ENCODE measurements around the gene SYVN1.

Gene SYVN1

GRCh38 chr11:65111159-65111743 is 23.1 kb downstream of the SYVN1 start:
- no peak overlapping the region for H3K4me3 ChIP-seq (ENCODE audit: low read length)
- H3K27me3 ChIP-seq (ENCODE audit: control insufficient read depth, insufficient read depth, low read length) = no peaks in the 10 kb centered on the region
- DNase-seq (ENCODE audit: low read depth, low spot score) = no peak
- no peak overlapping the region for H3K27ac ChIP-seq (ENCODE audit: low read length)
- no peaks in the 10 kb centered on the region for H3K9me3 ChIP-seq (ENCODE audit: control insufficient read depth, insufficient read depth, low read length)
- no CpG with 5 or more reads among the region's 31 CpGs for WGBS (ENCODE audit: insufficient coverage, insufficient read length)
- peaks cover 23% of the 10 kb centered on the region; the same call in 1 of the 2 replicates for H3K36me3 ChIP-seq (ENCODE audit: control insufficient read depth, insufficient read depth, low read length)
- H3K4me1 ChIP-seq (ENCODE audit: control insufficient read depth, insufficient read depth, low read length) = peaks cover 2% of the 10 kb centered on the region

GRCh38 chr11:65110354-65110861 is 23.9 kb downstream of the SYVN1 start:
- Histone ChIP-seq H3K4me3 (ENCODE audit: low read length) (no peak overlapping the region), H3K27me3 (ENCODE audit: control insufficient read depth, insufficient read depth, low read length) (no peaks in the 10 kb centered on the region)

GRCh38 chr11:65109231-65110198 is 24.8 kb downstream of the SYVN1 start:
- Histone ChIP-seq H3K4me1 (ENCODE audit: control insufficient read depth, insufficient read depth, low read length) (peaks cover 2% of the 10 kb centered on the region), H3K27me3 (ENCODE audit: control insufficient read depth, insufficient read depth, low read length) (no peaks in the 10 kb centered on the region), H3K9me3 (ENCODE audit: control insufficient read depth, insufficient read depth, low read length) (no peaks in the 10 kb centered on the region), H3K36me3 (ENCODE audit: control insufficient read depth, insufficient read depth, low read length) (peaks cover 19% of the 10 kb centered on the region; the same call in 1 of the 2 replicates), H3K27ac (ENCODE audit: low read length) (no peak overlapping the region), H3K4me3 (ENCODE audit: low read length) (no peak overlapping the region)
- WGBS (ENCODE audit: insufficient coverage, insufficient read length) = no CpG with 5 or more reads among the region's 36 CpGs
- DNase-seq (ENCODE audit: low read depth, low spot score) = no peak

More at GRCh38 chr11:65110354-65110861, 23.9 kb downstream of the SYVN1 start:
- no peak for DNase-seq (ENCODE audit: low read depth, low spot score)
- Histone ChIP-seq H3K4me1 (ENCODE audit: control insufficient read depth, insufficient read depth, low read length) (peaks cover 2% of the 10 kb centered on the region), H3K36me3 (ENCODE audit: control insufficient read depth, insufficient read depth, low read length) (peaks cover 20% of the 10 kb centered on the region; the same call in 1 of the 2 replicates), H3K27ac (ENCODE audit: low read length) (no peak overlapping the region), H3K9me3 (ENCODE audit: control insufficient read depth, insufficient read depth, low read length) (no peaks in the 10 kb centered on the region)
- no CpG with 5 or more reads among the region's 18 CpGs for WGBS (ENCODE audit: insufficient coverage, insufficient read length)

GRCh38 chr11:65108469-65109123 is 25.7 kb downstream of the SYVN1 start:
- Histone ChIP-seq H3K4me1 (ENCODE audit: control insufficient read depth, insufficient read depth, low read length) (peaks cover 2% of the 10 kb centered on the region), H3K36me3 (ENCODE audit: control insufficient read depth, insufficient read depth, low read length) (peaks cover 19% of the 10 kb centered on the region; the same call in 1 of the 2 replicates), H3K27ac (ENCODE audit: low read length) (no peak overlapping the region), H3K27me3 (ENCODE audit: control insufficient read depth, insufficient read depth, low read length) (no peaks in the 10 kb centered on the region), H3K4me3 (ENCODE audit: low read length) (no peak overlapping the region), H3K9me3 (ENCODE audit: control insufficient read depth, insufficient read depth, low read length) (no peaks in the 10 kb centered on the region)
- no peak for DNase-seq (ENCODE audit: low read depth, low spot score)
- WGBS (ENCODE audit: insufficient coverage, insufficient read length) = no CpG with 5 or more reads among the region's 38 CpGs

- Histone ChIP-seq H3K4me1 (ENCODE audit: control insufficient read depth, insufficient read depth, low read length) (peaks cover 2% of the 10 kb centered on the region), H3K27ac (ENCODE audit: low read length) (no peak overlapping the region), H3K27me3 (ENCODE audit: control insufficient read depth, insufficient read depth, low read length) (no peaks in the 10 kb centered on the region), H3K9me3 (ENCODE audit: control insufficient read depth, insufficient read depth, low read length) (no peaks in the 10 kb centered on the region), H3K36me3 (ENCODE audit: control insufficient read depth, insufficient read depth, low read length) (peaks cover 19% of the 10 kb centered on the region; the same call in 1 of the 2 replicates), H3K4me3 (ENCODE audit: low read length) (no peak overlapping the region)
- no peak for DNase-seq (ENCODE audit: low read depth, low spot score)
- no CpG with 5 or more reads among the region's 52 CpGs for WGBS (ENCODE audit: insufficient coverage, insufficient read length)
These were observed 26.4 kb downstream of the SYVN1 start for GRCh38 chr11:65107751-65108468.

GRCh38 chr11:65107078-65107477 is 27.2 kb downstream of the SYVN1 start:
- H3K27ac ChIP-seq (ENCODE audit: low read length) = no peak overlapping the region
- WGBS (ENCODE audit: insufficient coverage, insufficient read length) = no CpG with 5 or more reads among the region's 15 CpGs

GRCh38 chr11:65104628-65105027 is 29.7 kb downstream of the SYVN1 start:
- H3K4me3 ChIP-seq (ENCODE audit: low read length) = no peak overlapping the region
- H3K27ac ChIP-seq (ENCODE audit: low read length) = no peak overlapping the region
- H3K27me3 ChIP-seq (ENCODE audit: control insufficient read depth, insufficient read depth, low read length) = no peaks in the 10 kb centered on the region
- whole genome bisulfite sequencing (ENCODE audit: insufficient coverage, insufficient read length) = no CpG with 5 or more reads among the region's 4 CpGs
- DNase-seq (ENCODE audit: low read depth, low spot score) = no peak
- H3K36me3 ChIP-seq (ENCODE audit: control insufficient read depth, insufficient read depth, low read length) = peaks cover 19% of the 10 kb centered on the region; the same call in 1 of the 2 replicates
- H3K9me3 ChIP-seq (ENCODE audit: control insufficient read depth, insufficient read depth, low read length) = no peaks in the 10 kb centered on the region
- no peaks in the 10 kb centered on the region for H3K4me1 ChIP-seq (ENCODE audit: control insufficient read depth, insufficient read depth, low read length)

More at GRCh38 chr11:65107078-65107477, 27.2 kb downstream of the SYVN1 start:
- no peaks in the 10 kb centered on the region for H3K9me3 ChIP-seq (ENCODE audit: control insufficient read depth, insufficient read depth, low read length)
- no peak for DNase-seq (ENCODE audit: low read depth, low spot score)
- no peaks in the 10 kb centered on the region for H3K27me3 ChIP-seq (ENCODE audit: control insufficient read depth, insufficient read depth, low read length)
- no peak overlapping the region for H3K4me3 ChIP-seq (ENCODE audit: low read length)
- peaks cover 19% of the 10 kb centered on the region; the same call in 1 of the 2 replicates for H3K36me3 ChIP-seq (ENCODE audit: control insufficient read depth, insufficient read depth, low read length)
- peaks cover 2% of the 10 kb centered on the region for H3K4me1 ChIP-seq (ENCODE audit: control insufficient read depth, insufficient read depth, low read length)

- Histone ChIP-seq H3K36me3 (ENCODE audit: control insufficient read depth, insufficient read depth, low read length) (peaks cover 12% of the 10 kb centered on the region; the same call in 1 of the 2 replicates), H3K27ac (ENCODE audit: low read length) (no peak overlapping the region), H3K9me3 (ENCODE audit: control insufficient read depth, insufficient read depth, low read length) (no peaks in the 10 kb centered on the region), H3K27me3 (ENCODE audit: control insufficient read depth, insufficient read depth, low read length) (no peaks in the 10 kb centered on the region), H3K4me3 (ENCODE audit: low read length) (no peak overlapping the region), H3K4me1 (ENCODE audit: control insufficient read depth, insufficient read depth, low read length) (no peaks in the 10 kb centered on the region)
- DNase-seq (ENCODE audit: low read depth, low spot score) = no peak
These were observed 30.8 kb downstream of the SYVN1 start for GRCh38 chr11:65103476-65103875.

GRCh38 chr11:65102142-65103095 is 31.9 kb downstream of the SYVN1 start:
- DNase-seq (ENCODE audit: low read depth, low spot score) = no peak
- Histone ChIP-seq H3K27me3 (ENCODE audit: control insufficient read depth, insufficient read depth, low read length) (no peaks in the 10 kb centered on the region), H3K4me1 (ENCODE audit: control insufficient read depth, insufficient read depth, low read length) (no peaks in the 10 kb centered on the region), H3K27ac (ENCODE audit: low read length) (no peak overlapping the region), H3K36me3 (ENCODE audit: control insufficient read depth, insufficient read depth, low read length) (peaks cover 1% of the 10 kb centered on the region), H3K4me3 (ENCODE audit: low read length) (no peak overlapping the region), H3K9me3 (ENCODE audit: control insufficient read depth, insufficient read depth, low read length) (no peaks in the 10 kb centered on the region)
- WGBS (ENCODE audit: insufficient coverage, insufficient read length) = no CpG with 5 or more reads among the region's 8 CpGs

Measured in iPS DF 6.9 (cell line).